Measurements from ENCODE around the gene CBL. TPM values are rescaled to one million over a fixed set of nuclear protein-coding genes. Genes with fewer than 3 reads are reported as not detected.

Gene CBL
- total and polyA plus RNA-seq, 2 experiments from 2014 or later: 31.6 to 67.6 TPM

- Histone ChIP-seq H3K27ac (ENCODE audit: low read depth) (no peak overlapping the region), H3F3A (replicated peaks; ENCODE audit: low read depth) (peaks cover 16% of the 10 kb centered on the region), H3K4me1 (ENCODE audit: insufficient read depth) (peaks cover 40% of the 10 kb centered on the region), H3K9me2 (ENCODE audit: insufficient read depth) (no peaks in the 10 kb centered on the region), H3K36me3 (ENCODE audit: insufficient read depth) (no peaks in the 10 kb centered on the region; the same call in 1 of the 2 replicates), H2AFZ (peak overlapping the region; percentile 38; the same call in 1 of the 2 replicates), H3K4me3 (peak overlapping the region; percentile 76), H3K4me2 (peak overlapping the region; percentile 79), H4K20me1 (replicated peaks; ENCODE audit: insufficient read depth) (no peaks in the 10 kb centered on the region), H3K27me3 (ENCODE audit: insufficient read depth) (peaks cover 48% of the 10 kb centered on the region), H3K79me2 (replicated peaks; ENCODE audit: insufficient read depth) (peaks cover 22% of the 10 kb centered on the region)
- Mint-ChIP-seq H3K27ac (no peak overlapping the region), H3K4me1 (peaks cover 49% of the 10 kb centered on the region), H3K4me3 (peak overlapping the region; percentile 100), H3K9me3 (no peaks in the 10 kb centered on the region; the same call in 2 of the 3 replicates), H3K36me3 (ENCODE audit: low read depth) (peaks cover 16% of the 10 kb centered on the region; the same call in 2 of the 3 replicates), H3K27me3 (ENCODE audit: insufficient read depth, low read depth, poor library complexity) (peaks cover 45% of the 10 kb centered on the region)
- ATAC-seq (no peak), DNase-seq (ENCODE audit: low spot score) (peak; percentile 24)
- TF ChIP-seq REST (IDR thresholded peaks at IDR 0.05; ENCODE audit: unreplicated experiment): no peak
- TF ChIP-seq POLR2AphosphoS5 (IDR thresholded peaks at IDR 0.05; ENCODE audit: low read depth): no peak
- TF ChIP-seq ZNF331 (CRISPR knock-in tag; IDR thresholded peaks at IDR 0.05; ENCODE audit: low read depth): no peak
- TF ChIP-seq CREB1 (CRISPR knock-in tag; IDR thresholded peaks at IDR 0.05; ENCODE audit: low read depth): no peak
- no peak for TF ChIP-seq JUNB (IDR thresholded peaks at IDR 0.05; ENCODE audit: unreplicated experiment)
- no peak for TF ChIP-seq EZH2phosphoT487 (IDR thresholded peaks at IDR 0.05; ENCODE audit: unreplicated experiment)
- no peak for TF ChIP-seq CTCF (conservative IDR thresholded peaks at IDR 0.05; ENCODE audit: low read depth in 2 of 2)
These were observed 132.9 kb downstream of the CBL start for GRCh38 chr11:119338965-119339588.

- peaks cover 49% of the 10 kb centered on the region for H3K4me1 Mint-ChIP-seq
- Histone ChIP-seq H3K27me3 (ENCODE audit: insufficient read depth) (peaks cover 48% of the 10 kb centered on the region), H2AFZ (peak overlapping the region; percentile 88)
These were observed 133.6 kb downstream of the CBL start for GRCh38 chr11:119339589-119340334.

More at GRCh38 chr11:119339589-119340334, 133.6 kb downstream of the CBL start:
- peak overlapping the region; percentile 100 for H3K4me3 Mint-ChIP-seq
- Histone ChIP-seq H3K9me2 (ENCODE audit: insufficient read depth) (no peaks in the 10 kb centered on the region), H3K4me1 (ENCODE audit: insufficient read depth) (peaks cover 40% of the 10 kb centered on the region), H3K36me3 (ENCODE audit: insufficient read depth) (no peaks in the 10 kb centered on the region; the same call in 1 of the 2 replicates), H4K20me1 (replicated peaks; ENCODE audit: insufficient read depth) (no peaks in the 10 kb centered on the region), H3F3A (replicated peaks; ENCODE audit: low read depth) (peaks cover 16% of the 10 kb centered on the region), H3K4me2 (peak overlapping the region; percentile 79), H3K27ac (ENCODE audit: low read depth) (no peak overlapping the region), H3K79me2 (replicated peaks; ENCODE audit: insufficient read depth) (peaks cover 20% of the 10 kb centered on the region), H3K4me3 (peak overlapping the region; percentile 76)
- peaks cover 45% of the 10 kb centered on the region for H3K27me3 Mint-ChIP-seq (ENCODE audit: insufficient read depth, low read depth, poor library complexity)
- peak; percentile 88 for DNase-seq (ENCODE audit: low spot score)
- H3K9me3 Mint-ChIP-seq: no peaks in the 10 kb centered on the region
- peak; percentile 51 for ATAC-seq
- TF ChIP-seq POLR2AphosphoS5 (IDR thresholded peaks at IDR 0.05; ENCODE audit: low read depth) (no peak), CTCF (conservative IDR thresholded peaks at IDR 0.05; ENCODE audit: low read depth in 2 of 2) (peak; percentile 69 to 81), CREB1 (CRISPR knock-in tag; IDR thresholded peaks at IDR 0.05; ENCODE audit: low read depth) (0 out of 2 replicates have a peak, but pooled peaks have one; percentile 24), ZNF331 (CRISPR knock-in tag; IDR thresholded peaks at IDR 0.05; ENCODE audit: low read depth) (no peak), NANOG (IDR thresholded peaks at IDR 0.05; ENCODE audit: borderline replicate concordance) (no peak)
- H3K27ac Mint-ChIP-seq: no peak overlapping the region
- peaks cover 16% of the 10 kb centered on the region; the same call in 2 of the 3 replicates for H3K36me3 Mint-ChIP-seq (ENCODE audit: low read depth)

Measured in GM23338 (cell line).